Measurements from ENCODE around the gene CDH23. TPM values are rescaled to one million over a fixed set of nuclear protein-coding genes. Genes with fewer than 3 reads are reported as not detected.

Gene CDH23
- total RNA-seq, 1 experiment from 2014 or later, result 2.9 TPM

- no peak for TF ChIP-seq CREB1 (CRISPR knock-in tag; IDR thresholded peaks at IDR 0.05)
- TF ChIP-seq, protein P1, sequence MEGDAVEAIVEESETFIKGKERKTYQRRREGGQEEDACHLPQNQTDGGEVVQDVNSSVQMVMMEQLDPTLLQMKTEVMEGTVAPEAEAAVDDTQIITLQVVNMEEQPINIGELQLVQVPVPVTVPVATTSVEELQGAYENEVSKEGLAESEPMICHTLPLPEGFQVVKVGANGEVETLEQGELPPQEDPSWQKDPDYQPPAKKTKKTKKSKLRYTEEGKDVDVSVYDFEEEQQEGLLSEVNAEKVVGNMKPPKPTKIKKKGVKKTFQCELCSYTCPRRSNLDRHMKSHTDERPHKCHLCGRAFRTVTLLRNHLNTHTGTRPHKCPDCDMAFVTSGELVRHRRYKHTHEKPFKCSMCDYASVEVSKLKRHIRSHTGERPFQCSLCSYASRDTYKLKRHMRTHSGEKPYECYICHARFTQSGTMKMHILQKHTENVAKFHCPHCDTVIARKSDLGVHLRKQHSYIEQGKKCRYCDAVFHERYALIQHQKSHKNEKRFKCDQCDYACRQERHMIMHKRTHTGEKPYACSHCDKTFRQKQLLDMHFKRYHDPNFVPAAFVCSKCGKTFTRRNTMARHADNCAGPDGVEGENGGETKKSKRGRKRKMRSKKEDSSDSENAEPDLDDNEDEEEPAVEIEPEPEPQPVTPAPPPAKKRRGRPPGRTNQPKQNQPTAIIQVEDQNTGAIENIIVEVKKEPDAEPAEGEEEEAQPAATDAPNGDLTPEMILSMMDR (IDR thresholded peaks at IDR 0.05), result no peak
- no peak for TF ChIP-seq PRRX2 (CRISPR knock-in tag; IDR thresholded peaks at IDR 0.05)
- TF ChIP-seq, protein P2, sequence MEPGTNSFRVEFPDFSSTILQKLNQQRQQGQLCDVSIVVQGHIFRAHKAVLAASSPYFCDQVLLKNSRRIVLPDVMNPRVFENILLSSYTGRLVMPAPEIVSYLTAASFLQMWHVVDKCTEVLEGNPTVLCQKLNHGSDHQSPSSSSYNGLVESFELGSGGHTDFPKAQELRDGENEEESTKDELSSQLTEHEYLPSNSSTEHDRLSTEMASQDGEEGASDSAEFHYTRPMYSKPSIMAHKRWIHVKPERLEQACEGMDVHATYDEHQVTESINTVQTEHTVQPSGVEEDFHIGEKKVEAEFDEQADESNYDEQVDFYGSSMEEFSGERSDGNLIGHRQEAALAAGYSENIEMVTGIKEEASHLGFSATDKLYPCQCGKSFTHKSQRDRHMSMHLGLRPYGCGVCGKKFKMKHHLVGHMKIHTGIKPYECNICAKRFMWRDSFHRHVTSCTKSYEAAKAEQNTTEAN (CRISPR knock-in tag; IDR thresholded peaks at IDR 0.05), result no peak
- TF ChIP-seq EMX1 (CRISPR knock-in tag; IDR thresholded peaks at IDR 0.05), result no peak
Observed at GRCh38 chr10:71816936-71817618, 420.4 kb downstream of the CDH23 start (continued).

GRCh38 chr10:71817831-71818655, 421.3 kb downstream of the CDH23 start:
- ATAC-seq (no peak), DNase-seq (ENCODE audit: low spot score) (no peak)
- Mint-ChIP-seq H3K36me3 (peaks cover 70% of the 10 kb centered on the region), H3K4me1 (no peaks in the 10 kb centered on the region), H3K27me3 (ENCODE audit: low read depth) (no peaks in the 10 kb centered on the region), H3K9me3 (no peaks in the 10 kb centered on the region), H3K27ac (no peak overlapping the region), H3K4me3 (no peak overlapping the region)
- CTCF ChIA-PET, result no interaction called here
- TF ChIP-seq USF1 (CRISPR knock-in tag; IDR thresholded peaks at IDR 0.05) (no peak), MAX (CRISPR knock-in tag; IDR thresholded peaks at IDR 0.05) (no peak), ELF4 (CRISPR knock-in tag; IDR thresholded peaks at IDR 0.05; ENCODE audit: low read depth) (no peak), ZNF219 (CRISPR knock-in tag; IDR thresholded peaks at IDR 0.05; ENCODE audit: borderline replicate concordance) (no peak), CREB1 (CRISPR knock-in tag; IDR thresholded peaks at IDR 0.05) (no peak), PREB (CRISPR knock-in tag; IDR thresholded peaks at IDR 0.05; ENCODE audit: borderline replicate concordance) (no peak), FOXJ3 (CRISPR knock-in tag; IDR thresholded peaks at IDR 0.05; ENCODE audit: borderline replicate concordance) (no peak), EMX1 (CRISPR knock-in tag; IDR thresholded peaks at IDR 0.05) (no peak)
- TF ChIP-seq, protein P3, sequence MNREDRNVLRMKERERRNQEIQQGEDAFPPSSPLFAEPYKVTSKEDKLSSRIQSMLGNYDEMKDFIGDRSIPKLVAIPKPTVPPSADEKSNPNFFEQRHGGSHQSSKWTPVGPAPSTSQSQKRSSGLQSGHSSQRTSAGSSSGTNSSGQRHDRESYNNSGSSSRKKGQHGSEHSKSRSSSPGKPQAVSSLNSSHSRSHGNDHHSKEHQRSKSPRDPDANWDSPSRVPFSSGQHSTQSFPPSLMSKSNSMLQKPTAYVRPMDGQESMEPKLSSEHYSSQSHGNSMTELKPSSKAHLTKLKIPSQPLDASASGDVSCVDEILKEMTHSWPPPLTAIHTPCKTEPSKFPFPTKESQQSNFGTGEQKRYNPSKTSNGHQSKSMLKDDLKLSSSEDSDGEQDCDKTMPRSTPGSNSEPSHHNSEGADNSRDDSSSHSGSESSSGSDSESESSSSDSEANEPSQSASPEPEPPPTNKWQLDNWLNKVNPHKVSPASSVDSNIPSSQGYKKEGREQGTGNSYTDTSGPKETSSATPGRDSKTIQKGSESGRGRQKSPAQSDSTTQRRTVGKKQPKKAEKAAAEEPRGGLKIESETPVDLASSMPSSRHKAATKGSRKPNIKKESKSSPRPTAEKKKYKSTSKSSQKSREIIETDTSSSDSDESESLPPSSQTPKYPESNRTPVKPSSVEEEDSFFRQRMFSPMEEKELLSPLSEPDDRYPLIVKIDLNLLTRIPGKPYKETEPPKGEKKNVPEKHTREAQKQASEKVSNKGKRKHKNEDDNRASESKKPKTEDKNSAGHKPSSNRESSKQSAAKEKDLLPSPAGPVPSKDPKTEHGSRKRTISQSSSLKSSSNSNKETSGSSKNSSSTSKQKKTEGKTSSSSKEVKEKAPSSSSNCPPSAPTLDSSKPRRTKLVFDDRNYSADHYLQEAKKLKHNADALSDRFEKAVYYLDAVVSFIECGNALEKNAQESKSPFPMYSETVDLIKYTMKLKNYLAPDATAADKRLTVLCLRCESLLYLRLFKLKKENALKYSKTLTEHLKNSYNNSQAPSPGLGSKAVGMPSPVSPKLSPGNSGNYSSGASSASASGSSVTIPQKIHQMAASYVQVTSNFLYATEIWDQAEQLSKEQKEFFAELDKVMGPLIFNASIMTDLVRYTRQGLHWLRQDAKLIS (CRISPR knock-in tag; IDR thresholded peaks at IDR 0.05; ENCODE audit: borderline replicate concordance), result no peak
- TF ChIP-seq, protein P4, sequence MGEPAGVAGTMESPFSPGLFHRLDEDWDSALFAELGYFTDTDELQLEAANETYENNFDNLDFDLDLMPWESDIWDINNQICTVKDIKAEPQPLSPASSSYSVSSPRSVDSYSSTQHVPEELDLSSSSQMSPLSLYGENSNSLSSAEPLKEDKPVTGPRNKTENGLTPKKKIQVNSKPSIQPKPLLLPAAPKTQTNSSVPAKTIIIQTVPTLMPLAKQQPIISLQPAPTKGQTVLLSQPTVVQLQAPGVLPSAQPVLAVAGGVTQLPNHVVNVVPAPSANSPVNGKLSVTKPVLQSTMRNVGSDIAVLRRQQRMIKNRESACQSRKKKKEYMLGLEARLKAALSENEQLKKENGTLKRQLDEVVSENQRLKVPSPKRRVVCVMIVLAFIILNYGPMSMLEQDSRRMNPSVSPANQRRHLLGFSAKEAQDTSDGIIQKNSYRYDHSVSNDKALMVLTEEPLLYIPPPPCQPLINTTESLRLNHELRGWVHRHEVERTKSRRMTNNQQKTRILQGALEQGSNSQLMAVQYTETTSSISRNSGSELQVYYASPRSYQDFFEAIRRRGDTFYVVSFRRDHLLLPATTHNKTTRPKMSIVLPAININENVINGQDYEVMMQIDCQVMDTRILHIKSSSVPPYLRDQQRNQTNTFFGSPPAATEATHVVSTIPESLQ (CRISPR knock-in tag; IDR thresholded peaks at IDR 0.05), result no peak
- POLR2A ChIA-PET, result no interaction called here

Data from WTC11 (cell line).